SHP77 (cell line): Measurements from ENCODE around the gene NUP35.
"Not testable (repeated sequence)": the region's sequence is repeated elsewhere in the genome, so short reads cannot be mapped to it uniquely, and the experiment has no call there.

Experiments used
- DNase-seq, 2 experiments: peaks; one replicate each; lab custom pipeline; 2025; lab: John Stamatoyannopoulos, UW

Gene NUP35

DNA sequence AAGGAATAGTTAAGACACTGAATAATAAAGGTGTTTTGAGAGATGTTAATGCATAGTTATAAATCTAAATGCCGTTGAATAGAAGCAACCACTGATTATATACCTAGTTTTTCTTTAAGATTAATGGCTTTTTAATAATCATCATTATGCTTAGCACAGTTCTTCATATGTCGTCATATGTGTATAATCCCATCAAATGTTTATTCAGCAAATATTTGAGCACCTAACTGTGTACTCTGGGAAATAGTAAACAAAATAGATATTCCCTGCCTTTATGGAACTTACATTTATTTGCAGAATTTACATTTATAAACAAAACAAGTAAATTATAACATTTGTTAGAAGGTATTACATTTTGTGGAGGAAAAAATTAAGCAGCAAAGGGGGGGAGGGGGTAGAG, 9.8 kb downstream of the NUP35 start:
- DNase-seq = no peak

- no peak for DNase-seq
Observed at GRCh38 chr2:183148955-183149354, 24.7 kb downstream of the NUP35 start.

GRCh38 chr2:183149489-183149888, 25.2 kb downstream of the NUP35 start:
- no peak for DNase-seq

- DNase-seq = not testable (repeated sequence)
Observed at GRCh38 chr2:183152280-183152679, 28.0 kb downstream of the NUP35 start.

- DNase-seq = no peak
Observed at GRCh38 chr2:183153967-183154366, 29.7 kb downstream of the NUP35 start.

- not testable (repeated sequence) for DNase-seq
Observed at GRCh38 chr2:183154772-183155171, 30.5 kb downstream of the NUP35 start.

DNA sequence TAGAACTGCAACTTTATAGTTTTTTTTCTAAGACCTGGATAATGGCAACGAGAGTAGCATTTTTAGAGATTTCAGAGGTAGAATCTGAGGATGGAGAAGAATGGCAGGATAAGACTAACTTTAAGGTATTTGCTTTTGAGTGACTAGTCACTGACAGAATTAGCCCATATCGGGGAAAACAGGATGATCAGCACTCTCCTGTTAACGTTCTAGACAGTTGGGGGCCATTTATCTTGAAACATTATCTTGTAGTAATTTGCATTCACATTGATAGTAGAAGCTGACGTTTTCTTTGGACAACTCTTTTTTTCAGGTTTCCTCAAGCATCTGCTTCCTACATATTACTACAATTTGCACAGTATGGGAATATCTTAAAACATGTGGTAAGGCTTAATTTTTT, 32.9 kb downstream of the NUP35 start:
- no peak for DNase-seq

DNA sequence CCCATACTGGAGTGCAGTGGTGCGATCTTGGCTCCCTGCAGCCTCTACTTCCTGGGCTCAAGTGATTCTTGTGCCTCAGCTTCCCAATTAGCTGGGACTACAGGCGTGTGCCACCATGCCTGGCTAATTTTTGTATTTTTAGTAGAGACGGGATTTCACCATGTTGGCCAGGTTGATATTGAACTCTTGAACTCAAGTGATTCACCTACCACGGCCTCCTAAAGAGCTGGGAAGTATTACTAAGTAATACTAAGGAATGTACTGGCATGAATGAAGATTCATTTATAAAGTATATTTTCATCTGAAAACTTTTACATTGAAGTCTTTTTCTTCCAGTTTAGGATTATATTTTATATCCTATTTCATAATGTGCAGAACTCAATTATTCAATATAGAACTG, 38.1 kb downstream of the NUP35 start:
- no peak for DNase-seq

DNA sequence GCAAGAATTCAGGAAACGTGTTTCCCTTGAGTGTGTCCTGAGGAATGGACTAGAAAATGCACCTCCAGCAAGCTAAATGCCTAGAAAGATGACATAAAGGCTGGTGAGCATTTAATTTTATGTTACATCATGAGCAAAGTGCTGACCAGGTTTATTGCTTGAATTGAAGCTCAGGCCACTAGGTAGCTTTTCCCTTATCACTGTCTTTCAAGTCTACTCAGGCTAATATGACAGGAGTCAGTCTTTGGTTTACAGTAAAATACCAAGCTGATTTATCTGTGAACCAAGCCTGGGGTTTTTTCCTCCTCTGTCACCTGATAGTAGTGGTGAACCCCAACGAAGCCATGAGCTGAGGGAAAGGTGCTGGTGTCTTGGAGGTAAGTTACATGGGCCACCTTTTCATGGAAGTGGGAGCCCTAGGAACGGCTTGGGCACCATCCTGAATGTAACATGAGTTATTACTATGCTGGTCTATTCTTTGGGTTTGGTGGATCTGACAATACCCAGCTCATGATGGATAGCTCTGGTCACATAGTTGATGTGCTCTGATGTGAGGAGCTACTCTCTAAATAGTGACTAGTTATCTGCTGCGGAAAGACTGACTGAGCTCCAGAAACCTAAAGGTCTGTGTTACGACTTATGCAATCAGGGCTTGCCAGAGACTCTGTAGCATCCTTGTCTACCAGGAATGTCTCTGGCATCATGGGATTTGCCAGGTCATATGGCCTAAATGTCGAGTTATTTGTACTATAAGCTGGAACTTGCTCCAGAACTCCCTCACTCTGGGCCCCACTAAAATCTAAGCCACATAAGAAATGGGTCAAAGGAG, 39.8 kb downstream of the NUP35 start:
- no peak for DNase-seq

- DNase-seq = no peak
Observed at GRCh38 chr2:183164650-183165015, 40.4 kb downstream of the NUP35 start.

DNA sequence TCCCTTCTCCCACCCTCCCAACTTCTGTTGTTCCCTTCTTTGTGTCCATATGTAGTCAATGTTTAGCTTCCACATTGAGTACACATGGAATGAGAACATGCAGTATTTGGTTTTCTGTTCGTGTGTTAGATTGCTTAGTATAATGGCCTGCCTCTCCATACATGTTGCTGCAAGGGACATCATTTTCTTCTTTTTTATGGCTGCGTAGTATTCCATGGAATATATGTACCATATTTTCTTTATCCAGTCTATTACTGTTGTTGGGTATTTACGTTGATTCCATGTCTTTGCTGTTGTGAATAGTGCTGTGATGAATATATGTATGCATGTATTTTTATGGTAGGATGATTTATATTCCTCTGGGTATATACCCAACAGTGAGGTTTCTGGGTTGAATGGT, 42.0 kb downstream of the NUP35 start:
- no peak for DNase-seq

DNA sequence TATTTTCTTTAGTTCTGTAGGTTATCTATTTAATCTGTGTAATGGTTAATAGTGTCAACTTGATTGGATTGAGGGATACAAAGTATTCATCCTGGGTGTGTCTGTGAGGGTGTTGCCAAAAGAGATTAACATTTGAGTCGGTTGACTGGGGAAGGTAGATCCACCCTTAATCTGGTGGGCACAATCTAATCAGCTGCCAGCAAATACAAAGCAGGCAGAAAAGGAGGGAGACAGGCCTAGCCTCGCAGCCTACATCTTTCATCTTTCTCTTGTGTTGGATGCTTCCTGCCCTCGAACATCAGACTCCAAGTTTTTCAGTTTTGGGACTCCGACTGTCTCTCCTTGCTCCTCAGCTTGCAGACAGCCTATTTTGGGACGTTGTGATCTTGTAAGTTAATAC, 42.7 kb downstream of the NUP35 start:
- DNase-seq = not testable (repeated sequence)

DNA sequence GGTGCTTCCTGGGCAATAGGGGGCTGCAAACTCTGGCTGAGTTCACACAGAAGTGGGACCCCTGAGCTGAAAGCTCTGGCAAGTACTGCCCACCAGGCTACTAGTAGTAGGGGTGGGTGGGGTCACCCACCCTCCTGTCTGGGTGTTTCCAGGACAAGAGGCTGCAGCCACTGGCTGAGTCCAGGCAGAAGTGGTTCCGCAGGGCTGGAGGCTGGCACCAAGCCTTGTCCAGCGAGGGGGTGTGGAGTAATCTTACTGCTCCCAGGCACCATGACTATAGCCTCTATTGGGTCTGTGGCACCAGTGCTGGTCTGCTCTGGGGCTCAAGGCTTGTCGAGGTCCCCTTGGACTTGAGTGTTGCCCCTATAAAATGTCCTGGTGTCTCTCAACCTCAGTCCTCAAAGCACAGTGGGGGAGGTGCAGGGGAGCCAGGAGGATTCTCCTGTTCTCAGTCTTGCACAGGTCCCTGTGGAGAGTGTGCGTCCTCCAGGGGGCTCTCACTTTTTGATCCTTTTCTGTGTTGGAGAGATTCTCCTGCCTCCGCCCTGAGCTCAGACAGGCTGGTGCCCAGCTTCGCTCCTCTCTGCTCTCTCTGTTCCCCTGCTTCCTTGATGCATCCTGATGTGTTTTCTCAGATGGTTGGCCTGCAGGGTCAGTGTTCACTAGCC, 48.1 kb downstream of the NUP35 start:
- no peak for DNase-seq

- no peak for DNase-seq
Observed at GRCh38 chr2:183179156-183179555, 54.9 kb downstream of the NUP35 start.

DNA sequence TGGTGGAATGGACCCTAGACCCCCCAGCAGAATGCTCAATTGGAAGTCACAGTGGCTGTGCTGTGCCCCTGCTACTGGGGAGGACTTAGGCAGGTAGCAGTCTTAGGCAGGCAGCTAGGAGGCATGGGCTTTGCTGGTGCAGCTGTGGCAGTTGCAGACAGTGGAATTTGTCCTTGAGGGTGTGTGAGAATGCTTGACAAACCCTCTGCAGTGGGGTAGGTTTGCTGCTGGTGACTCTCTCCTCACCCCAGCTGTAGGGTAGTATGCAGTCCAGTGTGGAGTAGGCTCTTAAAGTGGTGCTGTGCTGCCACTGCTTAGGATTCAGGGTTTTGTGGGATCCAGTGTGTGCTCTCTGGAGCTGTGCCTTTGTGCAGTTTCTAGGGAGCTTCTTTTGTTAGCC, 61.3 kb downstream of the NUP35 start:
- DNase-seq = no peak

GRCh38 chr2:183186296-183186695, 62.1 kb downstream of the NUP35 start:
- DNase-seq = no peak

- DNase-seq = no peak
Observed at GRCh38 chr2:183186766-183187165, 62.5 kb downstream of the NUP35 start.

DNA sequence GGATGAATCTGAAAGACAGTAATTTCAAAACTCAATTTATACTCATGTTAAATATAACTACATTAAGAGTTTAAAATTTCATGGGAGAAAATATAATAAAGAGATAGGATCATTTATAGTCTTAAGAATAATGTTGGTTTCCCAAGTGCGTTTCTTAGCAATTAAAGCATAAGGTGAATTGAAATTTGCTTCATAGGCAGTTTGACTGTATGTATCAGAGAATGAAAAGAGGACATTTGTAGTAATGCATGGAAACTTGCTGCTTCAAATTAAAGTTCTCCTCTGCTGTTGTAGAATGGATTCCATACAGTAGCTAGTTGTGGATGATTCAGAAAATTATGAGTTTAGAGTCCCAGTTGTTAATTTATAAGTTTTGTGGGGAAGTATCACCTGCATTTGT, 68.1 kb downstream of the NUP35 start:
- DNase-seq = no peak

- DNase-seq = no peak
Observed at GRCh38 chr2:183193904-183194303, 69.7 kb downstream of the NUP35 start.

DNA sequence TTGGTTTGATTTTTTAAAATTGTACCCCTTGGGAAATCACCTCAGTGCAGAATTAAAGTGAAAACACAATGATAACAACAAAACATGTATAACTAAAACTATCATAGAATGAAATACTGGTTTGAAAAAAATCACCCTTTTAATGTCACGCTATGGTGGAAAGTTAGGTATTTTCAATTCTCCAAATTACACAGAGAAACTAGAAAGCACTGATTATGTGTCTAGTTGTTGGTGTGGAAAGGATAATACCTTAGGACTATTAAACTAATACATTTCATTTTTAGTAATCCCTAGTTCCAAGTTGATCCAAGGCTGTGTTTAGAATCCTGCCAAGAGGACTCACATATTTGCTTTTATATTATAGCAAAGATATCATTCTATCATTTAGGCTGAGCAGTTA, 71.2 kb downstream of the NUP35 start:
- no peak for DNase-seq

DNA sequence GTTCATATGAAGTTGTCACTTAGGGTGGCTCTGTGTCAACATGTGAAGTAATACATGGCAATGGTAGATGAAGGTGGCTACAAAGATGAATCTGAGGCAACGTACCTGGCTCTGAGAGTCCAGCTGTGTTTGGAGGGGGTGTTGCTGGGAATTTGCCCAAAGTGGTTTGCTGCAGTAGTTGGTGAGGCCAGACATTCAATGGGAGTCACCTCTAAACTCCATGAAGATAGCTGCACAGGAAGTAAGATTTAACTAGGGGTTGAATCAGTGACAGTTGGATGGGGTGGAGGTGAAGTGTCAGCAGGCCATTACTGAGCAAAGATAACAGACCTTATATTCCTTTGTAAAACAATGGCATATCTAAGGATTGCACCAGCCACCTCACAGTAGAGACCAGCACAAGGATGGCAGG, 71.8 kb downstream of the NUP35 start:
- no peak for DNase-seq

- no peak for DNase-seq
Observed at GRCh38 chr2:183204397-183204796, 80.2 kb downstream of the NUP35 start.

DNA sequence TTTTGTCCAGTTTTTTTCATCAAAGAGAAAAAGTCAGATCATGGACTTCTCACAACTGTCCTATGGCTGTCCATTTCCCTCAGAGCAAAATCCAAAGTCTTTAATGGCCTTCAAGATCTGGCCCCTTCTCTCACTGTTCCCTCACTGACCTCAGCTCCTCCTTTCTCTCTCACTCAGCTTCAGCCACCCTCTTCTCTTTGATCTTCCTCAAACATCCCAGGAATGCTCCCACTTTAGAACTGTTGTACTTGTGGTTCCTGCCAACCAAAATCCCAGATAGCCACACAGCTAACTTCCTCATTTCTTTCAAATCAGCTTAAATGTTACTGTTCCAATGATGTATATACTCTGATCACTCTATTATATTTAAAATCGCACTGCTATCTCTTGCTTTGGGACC, 82.9 kb downstream of the NUP35 start:
- DNase-seq = no peak
